COLO668 (cell line): Measurements from ENCODE around the gene MDK.

Experiments used
- DNase-seq: peaks from one replicate; lab custom pipeline; 2025; ENCODE audit not compliant: unreplicated experiment; lab: John Stamatoyannopoulos, UW

MDK gene

DNA sequence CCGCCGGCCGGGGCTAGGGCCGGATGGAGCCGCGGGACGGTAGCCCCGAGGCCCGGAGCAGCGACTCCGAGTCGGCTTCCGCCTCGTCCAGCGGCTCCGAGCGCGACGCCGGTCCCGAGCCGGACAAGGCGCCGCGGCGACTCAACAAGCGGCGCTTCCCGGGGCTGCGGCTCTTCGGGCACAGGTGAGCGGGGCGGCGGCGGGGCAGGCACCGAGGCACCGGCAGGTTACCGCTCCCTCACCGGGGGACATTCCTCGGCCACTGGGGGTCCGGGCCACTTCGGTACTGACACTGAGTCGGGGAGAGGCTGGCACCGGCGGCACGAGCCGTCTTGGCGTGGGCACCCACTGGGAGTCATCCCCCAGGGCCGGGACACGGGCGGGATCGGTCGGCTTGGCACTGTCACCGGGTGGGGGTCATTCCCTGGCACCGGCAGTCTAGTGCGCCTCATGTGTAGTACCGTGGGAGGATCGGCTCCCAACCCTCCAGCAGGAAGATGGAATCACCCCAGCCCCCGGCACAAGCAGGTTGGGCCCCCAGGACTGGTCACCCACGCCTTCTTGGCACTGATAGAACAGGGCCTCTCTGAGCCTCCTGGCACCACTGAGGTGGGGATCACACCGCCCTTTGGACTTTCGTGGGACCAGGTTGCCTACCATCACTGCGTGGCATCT is 33.7 kb upstream of the MDK start:
- DNase-seq = peak; percentile 51

DNA sequence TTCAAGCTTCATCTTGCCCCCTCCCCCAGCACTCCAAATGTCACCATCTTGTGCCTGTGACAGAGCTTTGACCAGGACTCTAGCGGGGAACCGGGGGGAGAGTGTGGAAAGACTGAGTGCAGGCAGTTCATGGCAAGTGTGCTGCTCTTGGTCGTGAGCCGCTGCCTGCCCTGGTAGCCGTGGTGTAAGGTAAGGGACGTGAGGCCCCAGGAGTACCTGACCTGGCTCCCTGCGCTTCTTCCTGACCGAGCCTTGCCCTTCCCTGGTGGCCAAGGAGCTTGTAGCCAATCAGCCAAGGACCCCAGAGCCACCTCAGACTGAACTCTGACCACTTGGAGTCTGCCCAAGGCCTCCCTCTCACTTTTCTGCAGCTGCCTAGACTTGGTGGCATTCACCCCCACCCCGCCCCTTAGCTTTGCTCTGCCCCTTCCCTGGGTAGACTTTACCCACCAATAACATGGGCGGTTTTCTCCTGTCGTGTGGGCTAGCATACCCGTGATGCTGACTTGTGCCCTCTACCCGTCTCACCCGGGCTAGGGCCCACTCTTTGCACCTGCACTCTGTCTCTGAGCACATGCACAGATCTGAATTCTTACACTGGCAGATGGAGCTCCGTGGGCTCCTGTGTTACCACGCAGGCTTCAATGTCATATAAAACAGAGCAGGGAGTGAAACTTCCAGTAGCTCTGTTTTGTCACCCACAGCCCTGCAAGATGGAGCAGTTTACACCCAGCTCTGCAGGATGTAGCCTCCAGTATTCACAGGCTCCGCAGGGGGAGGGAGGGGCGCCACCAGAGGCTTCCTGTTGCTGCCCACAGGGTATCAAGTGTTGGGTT is 32.7 kb upstream of the MDK start:
- DNase-seq = peak; percentile 48

DNA sequence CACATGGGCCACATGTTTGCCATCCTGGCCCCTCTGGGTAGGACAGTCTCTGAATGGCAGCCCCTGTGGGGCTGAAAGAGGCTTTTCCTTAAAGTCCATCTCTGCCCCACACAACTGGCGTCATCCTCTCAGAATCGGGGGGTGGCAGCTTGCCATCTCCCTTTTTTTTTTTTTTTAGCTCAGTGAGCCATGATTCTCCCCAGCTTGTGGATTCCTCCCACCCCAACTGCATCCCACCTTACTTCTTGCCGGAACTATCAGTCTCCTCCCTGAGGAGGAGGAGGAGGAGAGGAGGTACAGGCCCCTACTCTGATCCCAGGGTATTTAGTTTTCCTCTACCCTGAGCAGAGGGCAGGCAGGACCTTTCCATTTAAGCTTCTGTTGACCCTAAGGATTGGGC is 30.8 kb upstream of the MDK start:
- no peak for DNase-seq

DNA sequence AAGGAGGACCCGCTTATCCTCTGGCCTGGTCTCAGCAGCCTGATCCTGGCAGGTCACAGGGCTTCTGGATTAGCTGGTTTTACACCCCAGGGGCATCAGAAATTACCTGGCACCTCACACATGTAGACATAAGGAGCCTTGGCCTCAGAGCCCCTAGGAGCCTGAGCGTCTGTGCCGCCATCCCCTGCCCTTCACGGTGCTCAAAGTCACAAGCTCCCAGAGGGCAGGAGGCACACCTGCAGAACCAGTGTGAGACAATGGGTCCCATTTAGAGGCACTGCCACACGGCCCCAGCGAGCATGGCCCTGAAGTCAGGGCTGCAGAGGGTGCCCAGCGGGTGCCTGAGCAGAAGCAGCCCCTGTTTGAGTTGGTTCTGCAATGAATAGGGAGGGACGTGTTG is 30.3 kb upstream of the MDK start:
- no peak for DNase-seq

DNA sequence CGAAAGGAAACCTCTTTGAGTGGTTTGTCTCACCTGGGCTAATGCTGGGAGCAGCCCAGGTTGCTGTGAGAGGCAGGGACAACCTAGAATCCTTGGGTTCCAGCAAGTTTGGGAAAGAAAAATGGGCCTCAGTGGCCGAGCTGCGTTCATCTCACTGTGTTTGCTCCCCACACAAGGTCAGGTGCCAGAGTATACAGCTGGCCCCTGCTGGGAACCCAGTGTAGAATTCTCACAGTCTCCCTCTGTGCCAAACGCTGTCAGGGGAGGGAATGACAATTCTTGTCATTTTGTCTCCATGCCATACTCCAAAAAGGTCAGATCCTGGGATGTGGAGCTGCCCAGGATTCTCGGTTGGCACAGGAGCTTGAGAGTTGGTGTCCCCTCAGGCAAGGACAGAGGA is 29.9 kb upstream of the MDK start:
- DNase-seq = no peak

DNA sequence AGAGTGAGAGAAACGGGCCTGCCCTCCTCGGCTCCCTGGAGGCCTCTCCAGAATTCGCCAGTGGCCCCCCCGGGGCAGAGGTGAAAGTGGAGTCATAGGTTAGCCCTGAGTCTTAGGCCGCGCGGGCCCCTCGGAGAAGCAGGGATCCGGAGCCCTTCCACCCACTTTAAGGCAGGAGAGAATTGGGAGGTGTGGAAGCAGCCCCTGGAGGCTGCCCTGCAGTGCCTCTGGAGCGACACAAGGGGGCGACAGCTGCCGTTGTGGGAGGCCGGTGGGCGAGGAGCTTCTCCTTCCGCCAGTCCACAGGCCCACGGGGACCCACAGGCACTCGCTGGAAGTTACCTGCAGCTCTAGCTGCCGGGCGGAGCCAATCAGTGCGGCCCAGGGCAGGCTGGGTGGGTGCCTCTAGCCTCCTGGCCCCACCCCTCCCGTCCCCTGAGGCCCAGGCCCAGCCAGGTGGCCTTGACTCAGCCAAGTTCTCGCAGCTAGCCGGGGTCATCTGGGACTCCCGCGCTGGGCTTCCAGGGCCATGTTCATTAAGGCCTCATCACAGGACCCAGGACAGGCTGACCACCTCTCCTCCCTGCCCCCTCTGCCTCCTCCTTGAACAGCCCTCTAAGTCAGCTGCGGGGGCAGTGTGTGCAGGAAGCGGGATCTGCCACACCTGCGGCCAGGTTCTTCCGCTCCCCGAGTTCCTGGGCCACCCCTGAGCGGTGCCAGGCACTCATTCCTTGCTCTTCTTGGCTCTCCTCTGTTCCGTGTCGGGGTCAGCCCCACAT is 29.2 kb upstream of the MDK start:
- DNase-seq = peak; percentile 43

DNA sequence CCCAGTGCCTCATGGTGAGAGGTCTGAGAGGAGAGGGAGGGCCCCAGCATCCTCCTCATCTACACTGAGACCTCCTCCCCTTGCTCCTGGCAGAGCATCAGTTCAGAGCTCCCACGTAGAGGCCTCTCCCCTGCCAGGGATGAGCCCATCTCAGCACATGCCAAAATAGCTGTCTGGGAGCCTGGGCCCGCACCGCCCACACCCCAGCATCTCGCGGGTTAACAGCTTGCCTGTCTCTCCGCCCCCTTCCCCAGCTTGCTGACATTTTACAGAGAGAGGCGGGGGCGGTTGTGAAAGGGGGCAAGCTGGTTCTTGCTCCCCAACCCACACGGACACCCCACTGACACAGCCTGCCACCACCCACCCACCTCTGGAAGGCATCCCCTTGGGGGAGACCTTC is 27.8 kb upstream of the MDK start:
- no peak for DNase-seq

DNA sequence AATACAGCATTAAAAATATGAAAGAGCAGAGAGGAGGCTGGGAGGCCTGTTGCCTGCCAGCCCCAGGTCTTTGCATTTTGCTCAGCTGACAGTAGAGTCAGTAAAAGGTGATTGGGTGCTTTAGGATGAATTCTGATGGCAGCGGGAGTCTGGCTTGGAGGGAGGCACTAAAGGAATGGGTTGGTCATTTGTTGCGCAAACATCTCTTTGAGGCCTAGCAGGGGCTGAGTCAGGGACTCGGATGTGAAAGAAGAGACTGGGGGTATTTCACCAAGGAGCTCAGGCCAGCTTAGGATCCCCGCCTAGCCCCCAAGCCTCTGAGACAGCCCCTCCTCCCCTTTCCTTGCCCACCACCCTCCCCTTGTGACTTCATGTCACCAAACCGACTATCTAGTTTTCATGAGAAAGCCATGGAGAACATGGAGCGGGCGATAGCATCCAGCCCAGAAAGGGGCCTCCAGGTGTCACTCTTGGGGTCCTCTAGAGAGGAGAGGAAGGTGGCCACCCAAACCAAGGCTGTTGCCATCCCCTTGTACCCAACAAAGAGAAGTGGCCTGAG is 24.5 kb upstream of the MDK start:
- DNase-seq = no peak

DNA sequence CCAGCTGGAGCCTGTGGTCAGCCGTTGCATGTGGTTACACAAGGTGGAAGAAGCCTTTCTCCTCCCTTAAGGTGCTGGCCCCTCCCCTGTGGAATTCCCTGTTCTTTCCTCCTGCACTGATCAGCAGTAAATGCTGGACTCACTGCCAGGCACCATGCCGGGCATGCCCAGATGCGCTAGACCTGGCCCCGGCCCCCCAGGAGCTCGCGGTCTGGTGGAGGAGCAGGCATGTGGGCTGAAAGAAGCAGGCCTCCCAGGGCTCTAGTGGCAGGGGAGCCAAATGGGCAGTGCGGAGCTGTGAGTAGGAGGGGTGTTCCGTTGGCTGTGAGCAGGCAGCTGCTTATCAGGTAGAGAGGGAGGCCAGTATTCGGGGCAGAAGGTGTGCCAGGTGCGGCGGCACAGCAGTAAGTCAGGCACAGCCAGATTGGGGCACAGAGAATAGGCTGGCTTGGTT is 24.0 kb upstream of the MDK start:
- peak; percentile 84 for DNase-seq

DNA sequence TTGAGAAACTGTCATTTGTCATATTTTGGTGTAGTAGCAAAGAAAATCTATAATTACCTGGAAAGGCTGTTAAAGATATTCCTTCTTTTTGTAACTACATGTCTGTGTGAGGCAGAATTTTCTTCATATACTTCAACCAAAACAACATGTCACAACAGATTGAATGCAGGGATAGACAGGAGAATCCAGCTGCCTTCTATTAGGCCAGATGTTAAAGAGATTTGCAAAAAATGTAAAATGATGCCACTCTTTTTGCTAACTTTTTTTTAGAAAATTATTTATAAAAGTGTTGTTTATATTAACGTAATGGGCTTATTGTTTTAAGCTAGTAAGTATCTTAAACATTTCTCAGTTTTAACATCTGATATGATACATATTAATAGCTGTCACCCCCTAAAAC is 21.5 kb upstream of the MDK start:
- no peak for DNase-seq

DNA sequence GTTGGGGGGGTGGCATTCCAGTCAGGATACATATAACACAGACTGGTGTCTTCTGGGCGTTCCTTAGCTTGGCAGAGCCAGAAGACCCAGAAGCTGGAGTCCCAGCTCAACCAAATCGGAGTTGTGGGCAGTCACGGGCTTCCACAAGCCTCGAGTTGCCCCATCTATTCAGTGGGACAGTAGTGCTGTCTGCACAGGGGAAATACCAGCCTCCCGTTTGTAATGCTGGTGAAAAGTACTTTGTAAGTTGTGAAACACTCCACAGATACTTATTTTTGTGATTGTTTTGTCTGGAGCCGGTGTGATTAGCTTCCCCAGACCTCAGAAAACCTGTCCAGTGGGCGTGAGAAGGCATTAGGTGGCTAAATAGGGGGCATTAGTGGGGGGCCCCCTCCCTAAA is 20.6 kb upstream of the MDK start:
- no peak for DNase-seq

DNA sequence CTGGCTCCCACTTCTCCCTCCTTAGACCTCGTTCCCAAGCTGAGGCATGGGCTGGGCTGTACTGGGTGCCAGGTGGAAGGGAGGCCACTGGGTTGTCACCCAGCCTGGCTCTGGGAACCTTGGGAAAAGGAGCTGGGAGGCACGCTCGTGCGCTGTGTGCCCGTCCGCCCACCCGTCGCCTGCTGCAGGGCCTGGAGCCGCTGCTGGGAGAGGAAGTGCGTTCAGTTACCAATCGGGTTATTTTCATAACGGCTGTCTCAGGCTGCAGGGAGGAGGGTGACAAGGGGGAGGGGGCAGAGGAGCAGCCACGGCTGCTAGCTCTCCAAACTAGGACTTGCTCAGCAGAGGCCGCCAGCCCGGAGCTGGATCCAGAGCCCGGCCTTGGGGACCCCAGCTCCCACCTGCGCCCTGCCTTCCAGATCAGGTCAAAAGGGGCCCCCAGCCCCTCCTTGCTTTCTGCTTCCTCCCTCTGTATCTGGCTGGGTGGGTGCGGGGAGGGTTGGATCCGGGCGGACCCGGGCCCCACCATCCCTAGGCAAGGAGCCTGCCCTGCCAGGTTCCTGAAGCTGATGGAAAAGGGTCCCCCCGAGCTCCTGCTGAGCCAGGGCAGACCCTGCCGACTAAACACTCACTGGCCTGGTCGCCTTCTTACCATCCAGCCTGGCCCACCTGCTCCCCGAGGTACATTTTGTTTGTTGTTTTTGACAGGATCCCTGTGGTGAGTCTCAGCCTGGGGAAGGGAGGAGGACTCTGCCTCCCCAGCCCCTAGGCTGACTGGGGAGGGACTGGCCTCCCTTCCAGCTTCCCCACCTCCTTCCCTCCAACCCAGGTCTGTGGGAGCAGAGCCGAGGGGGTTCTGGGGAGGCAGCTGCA is 19.9 kb upstream of the MDK start:
- DNase-seq = peak; percentile 84

DNA sequence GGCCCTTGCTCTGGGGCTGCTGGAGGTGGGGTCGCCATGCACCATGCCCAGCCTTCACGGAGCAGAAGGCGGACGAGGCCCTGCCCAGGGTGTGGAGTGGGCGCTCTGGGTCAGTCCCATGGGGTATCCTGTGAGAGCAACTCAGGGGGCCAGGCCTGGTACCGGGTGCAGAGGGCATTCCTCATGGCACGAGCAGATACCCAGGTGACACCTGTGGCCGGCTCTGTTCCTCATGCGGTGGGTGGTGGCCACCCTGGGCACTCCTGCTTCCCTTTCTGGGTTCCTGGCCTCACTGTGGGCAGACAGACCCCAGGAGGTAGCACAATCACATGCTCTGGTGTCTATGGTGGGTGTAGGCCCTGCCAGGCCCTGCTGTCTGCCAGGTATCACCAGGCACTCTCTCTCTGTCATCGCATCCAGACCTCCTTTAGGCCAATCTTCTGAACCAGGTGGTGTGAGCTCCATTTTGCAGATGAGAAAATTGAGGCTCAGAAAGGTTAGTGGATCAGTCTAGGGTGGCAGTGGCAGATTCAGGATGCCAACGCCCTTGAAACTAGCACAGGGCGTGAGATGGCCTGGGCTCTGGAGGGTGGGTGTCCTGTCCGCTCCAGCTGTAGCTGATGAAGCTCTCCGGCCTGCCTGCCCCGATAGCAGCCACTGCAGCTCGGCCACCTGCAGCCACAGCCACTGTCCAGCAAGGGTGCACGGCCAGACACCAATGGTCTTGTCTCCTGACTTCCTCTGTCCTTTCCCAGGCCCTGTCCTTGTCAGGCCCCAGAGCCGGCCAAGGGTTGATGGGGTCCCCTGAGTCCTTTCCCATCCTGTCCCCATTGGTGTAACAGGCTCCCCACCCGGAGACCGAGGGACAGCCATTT is 19.1 kb upstream of the MDK start:
- DNase-seq = no peak

DNA sequence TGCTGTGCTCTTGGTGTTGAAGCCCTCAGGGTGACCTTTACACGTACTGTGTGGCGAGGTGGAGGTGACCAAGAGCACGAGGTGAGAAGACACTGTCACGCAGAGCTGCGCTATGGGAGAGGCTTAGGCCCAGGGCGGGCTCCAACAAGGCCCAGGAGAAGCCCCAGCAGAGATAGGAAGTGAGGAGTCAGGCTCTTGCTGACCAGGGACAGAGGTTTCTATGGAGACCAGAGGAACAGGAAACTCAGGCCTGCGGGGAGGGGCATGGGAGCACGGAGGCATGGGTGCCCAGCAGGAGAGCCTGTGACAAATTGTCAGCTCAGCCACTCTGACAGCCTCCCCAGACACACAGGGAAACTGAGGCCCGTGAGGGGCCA is 18.4 kb upstream of the MDK start:
- DNase-seq = peak; percentile 87

DNA sequence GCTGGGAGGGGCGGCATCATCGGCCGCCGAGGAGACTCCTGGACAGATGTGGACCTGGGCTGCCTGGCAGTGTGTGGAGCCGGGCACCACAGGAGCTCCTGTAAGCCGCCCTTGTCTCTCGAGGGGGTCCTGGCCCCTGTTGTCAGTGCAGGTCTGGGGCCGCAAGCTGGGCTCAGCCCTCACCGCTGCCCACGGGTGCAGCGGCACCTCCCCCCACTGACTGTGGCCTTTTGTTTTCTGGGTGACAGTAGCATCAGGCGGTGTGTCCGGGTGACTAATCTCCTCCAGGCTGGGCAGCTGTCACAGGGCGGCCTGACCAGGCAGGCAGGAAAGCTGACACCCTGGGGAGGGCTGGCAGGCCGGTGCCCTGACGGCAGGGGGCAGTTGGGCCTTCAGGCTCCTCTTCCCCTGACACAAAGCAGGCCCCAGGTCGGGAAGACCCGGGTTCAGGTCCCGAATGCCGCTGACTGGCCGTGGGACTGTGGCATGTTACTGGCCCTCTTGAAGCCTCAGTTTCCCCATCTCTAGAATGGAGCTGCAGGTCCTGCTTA is 17.9 kb upstream of the MDK start:
- peak; percentile 97 for DNase-seq

DNA sequence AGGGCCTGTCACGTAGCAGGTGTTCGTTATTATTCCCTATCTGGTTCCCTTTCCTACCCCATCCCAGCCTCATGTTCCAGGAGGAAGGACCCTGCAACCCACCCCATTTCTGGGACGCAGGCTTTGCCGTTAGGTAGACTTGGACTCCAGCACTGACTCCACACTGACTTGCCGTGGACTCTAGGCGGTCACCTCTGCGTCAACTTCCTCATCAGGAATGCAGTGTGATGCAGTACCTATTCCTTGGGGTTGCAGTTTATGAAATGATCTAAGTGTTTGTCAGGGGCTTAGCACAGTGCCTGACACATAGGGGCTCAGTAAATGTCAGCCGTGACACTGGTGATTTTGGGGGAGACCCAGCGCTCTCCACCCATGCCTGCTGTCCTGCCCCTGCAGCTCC is 17.4 kb upstream of the MDK start:
- no peak for DNase-seq

DNA sequence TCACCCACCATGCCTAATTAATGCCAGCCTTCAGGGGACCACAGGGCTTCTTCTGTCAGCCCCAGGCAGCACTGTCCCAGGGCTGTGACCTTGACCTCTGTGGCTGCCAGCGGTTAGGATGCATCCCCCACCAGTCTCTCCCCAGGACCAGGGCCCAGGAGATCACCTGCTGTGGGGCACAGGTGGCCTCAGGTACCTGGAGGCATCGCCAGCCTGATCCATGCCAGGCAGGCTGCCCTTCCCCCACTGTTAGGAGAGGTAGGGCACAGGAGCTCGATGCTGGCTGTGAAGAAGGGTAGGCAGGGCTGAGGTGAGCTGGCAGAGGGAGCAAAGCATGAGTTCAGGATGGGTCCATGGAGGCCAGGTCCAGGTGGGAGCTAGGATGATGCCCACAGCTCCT is 16.7 kb upstream of the MDK start:
- no peak for DNase-seq

DNA sequence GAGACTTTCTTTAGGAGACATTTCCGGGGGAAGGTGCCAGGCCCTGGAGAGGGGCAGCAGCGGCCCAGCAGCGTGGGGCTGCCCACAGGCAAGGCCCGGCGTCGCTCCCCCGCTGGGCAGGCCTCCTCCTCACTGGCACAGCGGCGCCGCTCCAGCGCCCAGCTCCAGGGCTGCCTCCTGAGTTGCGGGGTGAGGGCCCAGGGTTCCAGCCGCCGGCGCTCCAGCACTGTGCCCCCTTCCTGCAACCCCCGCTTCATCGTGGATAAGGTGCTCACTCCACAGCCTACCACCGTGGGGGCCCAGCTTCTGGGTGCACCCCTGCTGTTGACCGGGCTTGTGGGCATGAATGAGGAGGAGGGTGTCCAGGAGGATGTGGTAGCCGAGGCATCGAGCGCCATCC is 15.2 kb upstream of the MDK start:
- no peak for DNase-seq

DNA sequence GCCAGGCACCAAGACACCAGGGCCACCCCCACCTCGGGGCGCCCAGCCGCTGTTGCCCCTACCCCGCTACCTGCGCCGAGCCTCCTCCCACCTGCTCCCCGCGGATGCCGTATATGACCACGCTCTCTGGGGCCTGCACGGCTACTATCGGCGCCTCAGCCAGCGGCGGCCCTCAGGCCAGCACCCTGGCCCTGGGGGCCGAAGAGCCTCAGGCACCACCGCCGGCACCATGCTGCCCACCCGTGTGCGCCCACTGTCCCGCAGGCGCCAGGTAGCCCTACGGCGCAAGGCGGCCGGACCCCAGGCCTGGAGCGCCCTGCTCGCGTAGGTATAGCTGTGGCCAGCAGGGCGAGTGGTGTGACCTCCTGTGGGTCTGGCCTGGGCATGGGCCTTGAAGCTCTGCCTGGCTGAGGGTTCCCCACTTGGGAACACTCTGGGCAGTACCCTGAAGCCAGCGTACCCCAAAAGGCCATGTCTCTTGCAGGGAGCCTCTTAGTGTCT is 14.8 kb upstream of the MDK start:
- DNase-seq = no peak
